Activated naive CD4-positive, alpha-beta T cell treated with anti-CD3 and anti-CD28 coated beads, Interleukin-2, amount 50 U/mL, for 24 hours (primary cell): ENCODE data around the gene TEC.

Source experiments
- H3K27ac Mint-ChIP-seq: one replicate; pipeline ENCODE4 v1.8.0; 2021; ENCODE audit warnings: mild to moderate bottlenecking, mixed read lengths
- H3K27me3 Mint-ChIP-seq: one replicate; pipeline ENCODE4 v1.8.0; 2021; ENCODE audit warnings: mixed read lengths
- H3K36me3 Mint-ChIP-seq: one replicate; pipeline ENCODE4 v1.8.0; 2021; ENCODE audit warnings: mixed read lengths
- H3K4me1 Mint-ChIP-seq: one replicate; pipeline ENCODE4 v1.8.0; 2021; ENCODE audit warnings: mixed read lengths
- H3K4me3 Mint-ChIP-seq: one replicate; pipeline ENCODE4 v1.8.0; 2021; ENCODE audit warnings: mild to moderate bottlenecking, mixed read lengths
- H3K9me3 Mint-ChIP-seq: one replicate; pipeline ENCODE4 v1.8.0; 2021; ENCODE audit warnings: mixed read lengths

Gene TEC

GRCh38 chr4:48147621-48148020 lies 122.0 kb downstream of the TEC start:
- Mint-ChIP-seq H3K27me3 (no peaks in the 10 kb centered on the region), H3K9me3 (no peaks in the 10 kb centered on the region), H3K4me1 (no peaks in the 10 kb centered on the region), H3K27ac (no peak overlapping the region), H3K4me3 (no peak overlapping the region), H3K36me3 (peaks cover 3% of the 10 kb centered on the region)

GRCh38 chr4:48141048-48141447 lies 128.6 kb downstream of the TEC start:
- Mint-ChIP-seq H3K27me3 (no peaks in the 10 kb centered on the region), H3K27ac (no peak overlapping the region), H3K4me3 (no peak overlapping the region), H3K4me1 (peaks cover 51% of the 10 kb centered on the region), H3K9me3 (no peaks in the 10 kb centered on the region), H3K36me3 (no peaks in the 10 kb centered on the region)

GRCh38 chr4:48139691-48140090 lies 129.9 kb downstream of the TEC start:
- Mint-ChIP-seq H3K27me3 (no peaks in the 10 kb centered on the region), H3K36me3 (no peaks in the 10 kb centered on the region), H3K4me1 (peaks cover 63% of the 10 kb centered on the region), H3K27ac (peak overlapping the region; percentile 97), H3K9me3 (no peaks in the 10 kb centered on the region), H3K4me3 (peak overlapping the region; percentile 45)

- peaks cover 71% of the 10 kb centered on the region for H3K4me1 Mint-ChIP-seq
- H3K27ac Mint-ChIP-seq, result peak overlapping the region; percentile 97
- no peaks in the 10 kb centered on the region for H3K27me3 Mint-ChIP-seq
- peak overlapping the region; percentile 45 for H3K4me3 Mint-ChIP-seq
- no peaks in the 10 kb centered on the region for H3K9me3 Mint-ChIP-seq
- H3K36me3 Mint-ChIP-seq, result no peaks in the 10 kb centered on the region
These were observed 130.7 kb downstream of the TEC start for GRCh38 chr4:48138936-48139335.

GRCh38 chr4:48138511-48138910 lies 131.1 kb downstream of the TEC start:
- H3K27me3 Mint-ChIP-seq, result no peaks in the 10 kb centered on the region
- H3K27ac Mint-ChIP-seq, result peak overlapping the region; percentile 97
- no peaks in the 10 kb centered on the region for H3K9me3 Mint-ChIP-seq
- H3K36me3 Mint-ChIP-seq, result no peaks in the 10 kb centered on the region
- peak overlapping the region; percentile 45 for H3K4me3 Mint-ChIP-seq
- peaks cover 75% of the 10 kb centered on the region for H3K4me1 Mint-ChIP-seq

GRCh38 chr4:48137846-48138245 lies 131.8 kb downstream of the TEC start:
- Mint-ChIP-seq H3K36me3 (no peaks in the 10 kb centered on the region), H3K4me3 (peak overlapping the region; percentile 45), H3K9me3 (no peaks in the 10 kb centered on the region), H3K27ac (peak overlapping the region; percentile 97), H3K27me3 (no peaks in the 10 kb centered on the region), H3K4me1 (peaks cover 76% of the 10 kb centered on the region)

- Mint-ChIP-seq H3K36me3 (no peaks in the 10 kb centered on the region), H3K4me1 (peaks cover 83% of the 10 kb centered on the region), H3K4me3 (peak within 1 kb of the TSS; percentile 94), H3K27me3 (no peaks in the 10 kb centered on the region), H3K27ac (peak within 1 kb of the TSS; percentile 100), H3K9me3 (no peaks in the 10 kb centered on the region)
These were observed 135.6 kb downstream of the TEC start, which contains the start of gene TXK for GRCh38 chr4:48134081-48134480. Gene TXK, minus strand, starts transcription at chr4:48134250. Its CDS starts 80 bp downstream, at chr4:48134170.

- no peaks in the 10 kb centered on the region for H3K36me3 Mint-ChIP-seq
- H3K27me3 Mint-ChIP-seq, result no peaks in the 10 kb centered on the region
- peaks cover 83% of the 10 kb centered on the region for H3K4me1 Mint-ChIP-seq
- H3K4me3 Mint-ChIP-seq, result peak overlapping the region; percentile 94
- peak overlapping the region; percentile 100 for H3K27ac Mint-ChIP-seq
- no peaks in the 10 kb centered on the region for H3K9me3 Mint-ChIP-seq
These were observed 136.0 kb downstream of the TEC start for GRCh38 chr4:48133669-48134068.

GRCh38 chr4:48131736-48132135 lies 137.9 kb downstream of the TEC start:
- Mint-ChIP-seq H3K4me3 (peak overlapping the region; percentile 94), H3K9me3 (no peaks in the 10 kb centered on the region), H3K36me3 (no peaks in the 10 kb centered on the region), H3K27ac (peak overlapping the region; percentile 100), H3K27me3 (no peaks in the 10 kb centered on the region), H3K4me1 (peaks cover 82% of the 10 kb centered on the region)

GRCh38 chr4:48130100-48130499 lies 139.5 kb downstream of the TEC start:
- Mint-ChIP-seq H3K9me3 (no peaks in the 10 kb centered on the region), H3K4me1 (peaks cover 84% of the 10 kb centered on the region), H3K36me3 (no peaks in the 10 kb centered on the region), H3K27me3 (no peaks in the 10 kb centered on the region), H3K27ac (peak overlapping the region; percentile 100), H3K4me3 (peak overlapping the region; percentile 94)

GRCh38 chr4:48129307-48130014 lies 140.2 kb downstream of the TEC start:
- H3K27me3 Mint-ChIP-seq, result no peaks in the 10 kb centered on the region
- H3K4me3 Mint-ChIP-seq, result peak overlapping the region; percentile 94

GRCh38 chr4:48127682-48128404 lies 141.8 kb downstream of the TEC start:
- H3K9me3 Mint-ChIP-seq, result no peaks in the 10 kb centered on the region
- peaks cover 88% of the 10 kb centered on the region for H3K4me1 Mint-ChIP-seq
- H3K4me3 Mint-ChIP-seq, result peak overlapping the region; percentile 94
- no peaks in the 10 kb centered on the region for H3K27me3 Mint-ChIP-seq
- H3K27ac Mint-ChIP-seq, result peak overlapping the region; percentile 95
- peaks cover 3% of the 10 kb centered on the region for H3K36me3 Mint-ChIP-seq

More at GRCh38 chr4:48129307-48130014, 140.2 kb downstream of the TEC start:
- Mint-ChIP-seq H3K4me1 (peaks cover 84% of the 10 kb centered on the region), H3K36me3 (no peaks in the 10 kb centered on the region), H3K27ac (peak overlapping the region; percentile 100), H3K9me3 (no peaks in the 10 kb centered on the region)

- Mint-ChIP-seq H3K9me3 (no peaks in the 10 kb centered on the region), H3K27me3 (no peaks in the 10 kb centered on the region), H3K4me1 (peaks cover 88% of the 10 kb centered on the region), H3K4me3 (peak overlapping the region; percentile 94), H3K27ac (peak overlapping the region; percentile 95), H3K36me3 (peaks cover 3% of the 10 kb centered on the region)
These were observed 142.4 kb downstream of the TEC start for GRCh38 chr4:48127231-48127630.

- peaks cover 3% of the 10 kb centered on the region for H3K36me3 Mint-ChIP-seq
- peak overlapping the region; percentile 94 for H3K4me3 Mint-ChIP-seq
- H3K27me3 Mint-ChIP-seq, result no peaks in the 10 kb centered on the region
- no peaks in the 10 kb centered on the region for H3K9me3 Mint-ChIP-seq
- H3K4me1 Mint-ChIP-seq, result peaks cover 85% of the 10 kb centered on the region
- H3K27ac Mint-ChIP-seq, result peak overlapping the region; percentile 95
These were observed 143.0 kb downstream of the TEC start for GRCh38 chr4:48126621-48127020.

- H3K36me3 Mint-ChIP-seq, result peaks cover 3% of the 10 kb centered on the region
- peak overlapping the region; percentile 95 for H3K27ac Mint-ChIP-seq
- H3K4me1 Mint-ChIP-seq, result peaks cover 68% of the 10 kb centered on the region
- H3K4me3 Mint-ChIP-seq, result no peak overlapping the region
- H3K9me3 Mint-ChIP-seq, result no peaks in the 10 kb centered on the region
- no peaks in the 10 kb centered on the region for H3K27me3 Mint-ChIP-seq
These were observed 144.8 kb downstream of the TEC start for GRCh38 chr4:48124870-48125269.

GRCh38 chr4:48122756-48123155 lies 146.9 kb downstream of the TEC start:
- H3K4me3 Mint-ChIP-seq, result no peak overlapping the region
- peaks cover 12% of the 10 kb centered on the region for H3K36me3 Mint-ChIP-seq

More at GRCh38 chr4:48122756-48123155, 146.9 kb downstream of the TEC start:
- Mint-ChIP-seq H3K9me3 (no peaks in the 10 kb centered on the region), H3K27ac (no peak overlapping the region), H3K4me1 (peaks cover 70% of the 10 kb centered on the region), H3K27me3 (no peaks in the 10 kb centered on the region)
